HK-2 (cell line): ENCODE measurements around the gene SYNE1.
"Not testable (repeated sequence)": the region's sequence is repeated elsewhere in the genome, so short reads cannot be mapped to it uniquely, and the experiment has no call there.

Experiments used
- DNase-seq: peaks from one replicate; pipeline ENCODE4 v3.0.0-alpha.2; 2018; ENCODE audit not compliant: unreplicated experiment

SYNE1 gene

GRCh38 chr6:152614776-152615175 lies 22.4 kb downstream of the SYNE1 start:
- not testable (repeated sequence) for DNase-seq

GRCh38 chr6:152609125-152609670 lies 28.0 kb downstream of the SYNE1 start:
- DNase-seq, result no peak

DNA sequence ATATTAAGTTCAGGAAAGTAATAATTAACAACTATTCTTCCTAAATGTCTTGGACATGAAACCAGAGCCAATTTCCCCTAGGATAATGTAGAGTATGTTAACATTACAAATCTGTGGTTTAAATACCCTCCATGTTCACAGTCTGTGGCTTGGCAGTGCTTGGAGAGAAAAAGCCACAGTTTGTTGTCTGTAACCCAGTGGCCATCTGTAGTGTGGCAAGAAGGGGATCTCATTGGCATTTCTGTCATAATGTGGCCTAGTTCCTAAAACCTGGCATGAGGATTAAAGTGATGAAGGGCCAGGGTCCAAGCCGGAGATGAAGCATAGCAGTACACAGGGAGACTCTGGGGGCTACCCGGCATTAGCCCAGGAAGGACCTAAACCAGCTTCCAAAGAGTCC lies 31.2 kb downstream of the SYNE1 start:
- no peak for DNase-seq

GRCh38 chr6:152605342-152605741 lies 31.8 kb downstream of the SYNE1 start:
- no peak for DNase-seq

- DNase-seq, result no peak
Observed at GRCh38 chr6:152603911-152604310, 33.3 kb downstream of the SYNE1 start.

- DNase-seq, result no peak
Observed at GRCh38 chr6:152600022-152600421, 37.1 kb downstream of the SYNE1 start.

DNA sequence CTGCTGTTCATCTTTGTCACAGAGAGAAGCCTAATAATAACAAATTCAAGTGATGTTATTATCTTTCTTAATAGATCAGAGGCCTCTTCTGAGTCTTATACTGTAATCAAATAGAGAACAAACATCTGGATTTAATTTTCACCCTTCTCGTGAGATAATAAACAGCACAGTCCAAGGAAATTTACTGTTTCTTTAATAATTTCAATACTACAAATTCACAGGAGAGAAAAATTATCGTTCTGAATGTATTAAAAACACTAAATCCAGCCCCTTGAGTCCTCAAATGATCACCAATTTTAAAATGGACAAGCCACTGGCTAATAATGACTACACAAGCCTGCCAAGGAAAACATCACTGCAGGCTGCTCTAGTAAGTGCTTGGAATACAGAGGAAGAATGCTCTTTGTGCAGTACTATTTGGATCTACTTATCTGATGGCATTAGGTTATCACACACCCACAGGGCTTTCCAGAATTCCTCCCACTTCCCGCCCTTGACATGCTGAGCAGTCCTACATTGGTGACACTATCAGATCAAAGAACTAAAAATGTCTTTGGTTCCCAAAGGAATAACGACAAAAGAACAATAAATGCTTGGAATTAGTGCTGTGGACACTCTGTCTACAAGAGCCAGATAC lies 38.1 kb downstream of the SYNE1 start:
- no peak for DNase-seq

GRCh38 chr6:152598421-152598820 lies 38.7 kb downstream of the SYNE1 start:
- no peak for DNase-seq

GRCh38 chr6:152596726-152597125 lies 40.4 kb downstream of the SYNE1 start:
- no peak for DNase-seq

GRCh38 chr6:152595499-152595898 lies 41.7 kb downstream of the SYNE1 start:
- no peak for DNase-seq

GRCh38 chr6:152594701-152595100 lies 42.5 kb downstream of the SYNE1 start:
- DNase-seq, result no peak

- no peak for DNase-seq
Observed at GRCh38 chr6:152588456-152588855, 48.7 kb downstream of the SYNE1 start.

DNA sequence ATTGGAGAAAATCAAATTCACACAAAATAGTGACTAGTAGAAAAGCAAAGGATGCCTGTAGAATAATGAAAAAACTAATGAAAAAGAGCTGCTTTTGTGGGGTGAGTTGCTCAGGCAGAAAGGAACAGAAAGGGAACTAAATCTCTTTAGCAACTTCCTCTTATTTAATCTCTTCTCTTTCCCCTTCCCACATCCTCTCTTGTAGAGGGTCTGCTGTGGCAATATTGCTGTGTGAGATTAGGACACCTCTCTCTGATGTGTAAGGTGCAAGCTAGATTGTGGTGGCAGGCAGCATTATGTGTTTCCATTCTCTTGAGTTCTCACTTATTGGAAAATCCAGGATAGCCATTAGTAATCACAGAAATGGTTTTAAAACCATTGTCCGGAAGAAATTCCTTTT lies 49.7 kb downstream of the SYNE1 start:
- no peak for DNase-seq

- no peak for DNase-seq
Observed at GRCh38 chr6:152585236-152585635, 51.9 kb downstream of the SYNE1 start.

DNA sequence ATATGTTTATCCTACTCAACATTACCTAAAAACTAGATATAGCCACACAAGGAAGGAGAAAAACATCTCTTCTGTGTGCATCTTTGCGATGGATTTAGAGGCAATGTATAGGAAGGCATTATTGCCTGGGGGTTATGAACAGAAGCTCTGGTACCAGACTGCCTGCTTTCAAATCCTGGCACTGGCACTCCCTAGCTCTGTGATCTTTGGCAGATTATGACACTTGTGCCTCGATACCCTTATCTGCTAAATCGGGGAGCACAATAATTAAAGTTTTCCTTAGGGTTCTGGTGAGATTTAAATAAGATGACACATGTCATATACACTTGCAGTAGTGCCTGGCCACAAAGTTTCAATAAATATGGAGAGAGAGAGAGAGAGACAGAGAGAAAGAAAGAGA lies 53.3 kb downstream of the SYNE1 start:
- no peak for DNase-seq

GRCh38 chr6:152576525-152576924 lies 60.6 kb downstream of the SYNE1 start:
- no peak for DNase-seq

DNA sequence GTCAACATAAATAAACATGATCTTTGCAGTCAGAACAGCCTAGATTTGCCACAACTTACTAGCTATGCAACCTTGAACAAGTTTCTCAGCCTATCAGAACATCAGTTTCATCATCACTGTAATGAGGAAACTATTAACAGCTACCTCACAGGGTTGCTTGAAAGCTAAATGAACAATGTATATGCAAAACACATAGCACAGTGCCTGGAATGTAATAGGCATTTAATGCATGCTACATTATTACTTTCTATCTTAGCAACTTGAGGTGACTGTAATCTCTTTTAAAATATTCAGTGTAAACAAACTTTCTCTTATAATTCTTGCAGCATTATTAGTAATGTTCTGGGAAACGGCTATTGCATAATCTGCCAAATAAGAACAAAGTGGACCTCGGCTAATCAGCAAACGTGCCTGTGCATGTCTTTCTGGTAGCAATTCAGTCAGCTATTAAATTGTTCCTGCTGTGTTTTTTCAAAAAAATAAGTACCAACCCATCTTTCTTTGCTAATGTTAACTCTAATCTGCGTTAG lies 61.5 kb downstream of the SYNE1 start:
- DNase-seq, result no peak

DNA sequence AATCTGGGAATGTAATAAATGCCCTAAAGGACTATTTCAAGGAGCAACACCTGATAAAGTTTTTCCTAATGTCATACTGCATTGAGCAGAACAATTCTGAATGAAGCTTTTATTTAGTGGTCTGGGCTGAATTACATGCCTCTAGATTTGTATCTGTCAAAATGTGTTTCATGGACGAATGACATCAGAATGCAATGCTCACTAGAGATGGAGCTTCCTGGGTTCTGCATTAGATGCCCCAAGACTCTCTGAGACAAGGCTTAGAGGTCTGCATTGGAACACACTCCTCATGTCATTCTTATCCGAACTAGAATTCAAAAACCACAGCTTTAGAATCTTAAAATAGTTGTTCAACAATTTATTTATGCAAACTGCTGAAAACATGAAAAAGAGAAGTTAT lies 62.0 kb downstream of the SYNE1 start:
- DNase-seq, result no peak

DNA sequence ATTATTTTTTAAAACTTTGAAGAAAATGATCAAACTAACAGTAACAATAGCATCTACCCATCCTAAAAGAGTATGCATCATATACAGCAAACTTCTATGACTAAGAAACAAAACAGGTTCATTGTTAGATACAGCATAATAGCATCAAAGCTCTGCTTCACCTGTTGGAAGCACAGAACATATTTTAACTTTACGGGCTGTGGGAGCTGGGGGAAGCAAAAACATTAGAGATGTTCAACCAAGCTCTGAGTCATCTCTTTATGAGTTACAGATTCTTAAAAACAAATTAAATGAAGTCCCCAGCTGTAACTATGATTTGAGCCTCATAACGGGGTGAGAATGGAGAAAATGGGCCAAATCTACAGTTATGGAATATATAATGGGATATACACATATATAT lies 63.4 kb downstream of the SYNE1 start:
- no peak for DNase-seq

- no peak for DNase-seq
Observed at GRCh38 chr6:152572338-152573088, 64.6 kb downstream of the SYNE1 start.

DNA sequence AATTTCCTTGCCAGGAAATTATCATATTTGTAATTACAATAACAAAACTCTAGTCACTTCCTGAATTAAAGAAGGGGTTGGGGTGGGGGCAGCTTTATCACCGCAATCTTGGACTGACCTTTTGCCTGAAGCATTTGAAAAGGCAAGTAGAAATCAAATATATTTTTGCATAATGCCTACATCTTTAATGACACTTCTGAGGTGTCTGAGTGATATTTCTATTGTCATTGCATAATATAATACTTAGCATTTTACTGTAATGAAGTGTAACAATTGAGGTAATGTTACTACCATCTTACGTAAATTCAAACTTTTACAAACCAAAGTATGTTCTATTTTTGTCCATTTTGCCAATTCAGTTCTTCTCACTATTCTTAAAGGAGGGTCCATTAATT lies 65.2 kb downstream of the SYNE1 start:
- DNase-seq, result no peak

- no peak for DNase-seq
Observed at GRCh38 chr6:152571089-152571488, 66.1 kb downstream of the SYNE1 start.
